SK-N-SH treated with all-trans-retinoic acid at 6 μM for 48 hours (cell line): ENCODE measurements around the gene PDPR.
"Not testable (repeated sequence)": the region's sequence is repeated elsewhere in the genome, so short reads cannot be mapped to it uniquely, and the experiment has no call there.

Source experiments
- GLIS3 ChIP-seq: fragments of 250-450 bp; sonication (Bioruptor Pico); IDR thresholded peaks from 2 replicates; pipeline ENCODE4 v1.5.0; 2020; ENCODE audit warnings: mild to moderate bottlenecking, moderate library complexity
- OSR1 ChIP-seq: fragments of 250-450 bp; sonication (Bioruptor Pico); IDR thresholded peaks from 2 replicates; pipeline ENCODE4 v1.8.0; 2022; ENCODE audit warnings: moderate library complexity, mild to moderate bottlenecking, inconsistent platforms
- RARB ChIP-seq: fragments of 250-450 bp; sonication (Bioruptor Pico); IDR thresholded peaks from 2 replicates; pipeline ENCODE4 v1.8.0; 2021; ENCODE audit warnings: mild to moderate bottlenecking, moderate library complexity
- TCF4 ChIP-seq: fragments of 250-450 bp; sonication (Bioruptor Pico); IDR thresholded peaks from 2 replicates; pipeline ENCODE4 v1.8.0; 2021; ENCODE audit warnings: mild to moderate bottlenecking, moderate library complexity, borderline replicate concordance
- ZFP3 ChIP-seq: fragments of 250-450 bp; sonication (Bioruptor Pico); IDR thresholded peaks from 2 replicates; pipeline ENCODE4 v1.5.0; 2020; ENCODE audit warnings: mild to moderate bottlenecking, moderate library complexity
- ZNF565 ChIP-seq: fragments of 450-650 bp; formaldehyde crosslinking; conservative IDR thresholded peaks from 2 replicates; pipeline ENCODE4 v1.5.0; 2020; ENCODE audit warnings: low read depth, mild to moderate bottlenecking, moderate library complexity
- TF ChIP-seq, protein P1 (sequence below): fragments of 250-450 bp; sonication (Bioruptor Pico); IDR thresholded peaks from 2 replicates; pipeline ENCODE4 v1.8.0; 2021; ENCODE audit warnings: low read depth, mild to moderate bottlenecking, moderate library complexity, borderline replicate concordance
- TF ChIP-seq, protein P2 (sequence below): fragments of 250-450 bp; sonication (Bioruptor Pico); IDR thresholded peaks from 2 replicates; pipeline ENCODE4 v1.5.1; 2021; ENCODE audit warnings: mild to moderate bottlenecking, moderate library complexity
- TF ChIP-seq, protein P3 (sequence below): fragments of 250-450 bp; sonication (Bioruptor Pico); IDR thresholded peaks from 2 replicates; pipeline ENCODE4 v1.8.0; 2020; ENCODE audit warnings: mild to moderate bottlenecking, moderate library complexity, borderline replicate concordance

DNA sequence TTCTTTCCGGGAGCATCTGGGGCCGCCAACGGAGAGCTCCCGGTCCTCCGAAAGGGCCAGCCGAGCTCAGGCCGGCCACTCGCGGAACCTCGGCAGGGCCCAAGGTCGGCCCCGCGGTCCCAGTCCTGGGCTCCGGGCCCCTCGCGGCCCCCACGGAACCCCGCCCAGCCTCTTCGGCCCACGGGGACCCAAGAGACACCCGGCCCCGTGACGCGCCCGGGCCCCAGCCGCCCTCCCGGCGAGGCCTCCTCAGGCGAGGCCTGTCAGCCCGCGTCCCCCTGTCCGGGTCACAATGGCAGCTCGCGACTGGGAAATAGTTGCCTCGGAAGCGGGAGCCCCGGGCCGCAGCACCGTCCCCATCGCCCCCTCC lies 48.8 kb upstream of the PDPR start:
- TF ChIP-seq, protein P1, sequence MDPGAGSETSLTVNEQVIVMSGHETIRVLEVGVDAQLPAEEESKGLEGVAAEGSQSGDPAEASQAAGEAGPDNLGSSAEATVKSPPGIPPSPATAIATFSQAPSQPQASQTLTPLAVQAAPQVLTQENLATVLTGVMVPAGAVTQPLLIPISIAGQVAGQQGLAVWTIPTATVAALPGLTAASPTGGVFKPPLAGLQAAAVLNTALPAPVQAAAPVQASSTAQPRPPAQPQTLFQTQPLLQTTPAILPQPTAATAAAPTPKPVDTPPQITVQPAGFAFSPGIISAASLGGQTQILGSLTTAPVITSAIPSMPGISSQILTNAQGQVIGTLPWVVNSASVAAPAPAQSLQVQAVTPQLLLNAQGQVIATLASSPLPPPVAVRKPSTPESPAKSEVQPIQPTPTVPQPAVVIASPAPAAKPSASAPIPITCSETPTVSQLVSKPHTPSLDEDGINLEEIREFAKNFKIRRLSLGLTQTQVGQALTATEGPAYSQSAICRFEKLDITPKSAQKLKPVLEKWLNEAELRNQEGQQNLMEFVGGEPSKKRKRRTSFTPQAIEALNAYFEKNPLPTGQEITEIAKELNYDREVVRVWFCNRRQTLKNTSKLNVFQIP (CRISPR knock-in tag) = not testable (repeated sequence)
- TF ChIP-seq, protein P2, sequence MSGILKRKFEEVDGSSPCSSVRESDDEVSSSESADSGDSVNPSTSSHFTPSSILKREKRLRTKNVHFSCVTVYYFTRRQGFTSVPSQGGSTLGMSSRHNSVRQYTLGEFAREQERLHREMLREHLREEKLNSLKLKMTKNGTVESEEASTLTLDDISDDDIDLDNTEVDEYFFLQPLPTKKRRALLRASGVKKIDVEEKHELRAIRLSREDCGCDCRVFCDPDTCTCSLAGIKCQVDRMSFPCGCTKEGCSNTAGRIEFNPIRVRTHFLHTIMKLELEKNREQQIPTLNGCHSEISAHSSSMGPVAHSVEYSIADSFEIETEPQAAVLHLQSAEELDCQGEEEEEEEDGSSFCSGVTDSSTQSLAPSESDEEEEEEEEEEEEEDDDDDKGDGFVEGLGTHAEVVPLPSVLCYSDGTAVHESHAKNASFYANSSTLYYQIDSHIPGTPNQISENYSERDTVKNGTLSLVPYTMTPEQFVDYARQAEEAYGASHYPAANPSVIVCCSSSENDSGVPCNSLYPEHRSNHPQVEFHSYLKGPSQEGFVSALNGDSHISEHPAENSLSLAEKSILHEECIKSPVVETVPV (CRISPR knock-in tag) = not testable (repeated sequence)
- not testable (repeated sequence) for TF ChIP-seq ZNF565 (CRISPR knock-in tag); RARB; TCF4 (CRISPR knock-in tag); OSR1 (CRISPR knock-in tag); GLIS3 (CRISPR knock-in tag); ZFP3 (CRISPR knock-in tag)
- TF ChIP-seq, protein P3, sequence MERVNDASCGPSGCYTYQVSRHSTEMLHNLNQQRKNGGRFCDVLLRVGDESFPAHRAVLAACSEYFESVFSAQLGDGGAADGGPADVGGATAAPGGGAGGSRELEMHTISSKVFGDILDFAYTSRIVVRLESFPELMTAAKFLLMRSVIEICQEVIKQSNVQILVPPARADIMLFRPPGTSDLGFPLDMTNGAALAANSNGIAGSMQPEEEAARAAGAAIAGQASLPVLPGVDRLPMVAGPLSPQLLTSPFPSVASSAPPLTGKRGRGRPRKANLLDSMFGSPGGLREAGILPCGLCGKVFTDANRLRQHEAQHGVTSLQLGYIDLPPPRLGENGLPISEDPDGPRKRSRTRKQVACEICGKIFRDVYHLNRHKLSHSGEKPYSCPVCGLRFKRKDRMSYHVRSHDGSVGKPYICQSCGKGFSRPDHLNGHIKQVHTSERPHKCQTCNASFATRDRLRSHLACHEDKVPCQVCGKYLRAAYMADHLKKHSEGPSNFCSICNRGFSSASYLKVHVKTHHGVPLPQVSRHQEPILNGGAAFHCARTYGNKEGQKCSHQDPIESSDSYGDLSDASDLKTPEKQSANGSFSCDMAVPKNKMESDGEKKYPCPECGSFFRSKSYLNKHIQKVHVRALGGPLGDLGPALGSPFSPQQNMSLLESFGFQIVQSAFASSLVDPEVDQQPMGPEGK (CRISPR knock-in tag) = not testable (repeated sequence)
